Stimulated activated CD4-positive, alpha-beta T cell treated with anti-CD3 and anti-CD28 coated beads, Interleukin-12 subunit alpha, Interleukin-12 subunit beta, amount 100 ng/mL, for 48 hours (primary cell): ENCODE data around the gene EPB41L5.
"Not testable (repeated sequence)": the region's sequence is repeated elsewhere in the genome, so short reads cannot be mapped to it uniquely, and the experiment has no call there.

ENCODE experiments used
- DNase-seq, 3 donors: peaks; one replicate each; pipeline ENCODE4 v3.0.0-alpha.2; 2020; ENCODE audit warnings: low read depth in 2 of 3, low spot score in 1 of 3

Gene EPB41L5

GRCh38 chr2:120192280-120192679 lies 179.4 kb downstream of the EPB41L5 start:
- DNase-seq = no peak

- DNase-seq = no peak
Observed at GRCh38 chr2:120195553-120195952, 182.7 kb downstream of the EPB41L5 start.

GRCh38 chr2:120199817-120200459 lies 187.1 kb downstream of the EPB41L5 start:
- DNase-seq = not testable (repeated sequence)

- no peak for DNase-seq
Observed at GRCh38 chr2:120203251-120204021, 190.6 kb downstream of the EPB41L5 start.

- DNase-seq = no peak
Observed at GRCh38 chr2:120204022-120204405, 191.1 kb downstream of the EPB41L5 start.

- no peak for DNase-seq
Observed at GRCh38 chr2:120204417-120204816, 191.5 kb downstream of the EPB41L5 start.

- DNase-seq = no peak
Observed at GRCh38 chr2:120204945-120205670, 192.2 kb downstream of the EPB41L5 start.

- DNase-seq = peak in 1 of 3 donors; percentile 38
Observed at GRCh38 chr2:120206022-120206581, 193.2 kb downstream of the EPB41L5 start.

- no peak for DNase-seq
Observed at GRCh38 chr2:120208381-120209353, 195.8 kb downstream of the EPB41L5 start.

GRCh38 chr2:120209427-120210269 lies 196.8 kb downstream of the EPB41L5 start:
- no peak for DNase-seq

GRCh38 chr2:120210270-120210693 lies 197.4 kb downstream of the EPB41L5 start:
- DNase-seq = no peak

GRCh38 chr2:120218181-120218580 lies 205.3 kb downstream of the EPB41L5 start:
- DNase-seq = no peak

- DNase-seq = no peak
Observed at GRCh38 chr2:120219291-120219690, 206.4 kb downstream of the EPB41L5 start.

GRCh38 chr2:120219766-120220165 lies 206.9 kb downstream of the EPB41L5 start:
- no peak for DNase-seq

- no peak for DNase-seq
Observed at GRCh38 chr2:120220756-120221155, 207.9 kb downstream of the EPB41L5 start.

GRCh38 chr2:120221616-120222015 lies 208.7 kb downstream of the EPB41L5 start:
- DNase-seq = no peak

- no peak for DNase-seq
Observed at GRCh38 chr2:120222186-120223033, 209.5 kb downstream of the EPB41L5 start.

- peak; percentile 83 to 90 (median 84) for DNase-seq
Observed at GRCh38 chr2:120223034-120223912, 210.4 kb downstream of the EPB41L5 start, which contains the start of gene TMEM185B. Gene TMEM185B, minus strand, starts transcription at chr2:120223400. Its CDS starts 424 bp downstream, at chr2:120222976.
